Liver (tissue), 9 donors: ENCODE results near the gene FAM9C. TPM values are rescaled to one million over a fixed set of nuclear protein-coding genes. Genes with fewer than 3 reads are reported as not detected.

Experiments used
- DNase-seq: peaks from one replicate; pipeline ENCODE4 v3.0.0-alpha.2; 2017; ENCODE audit warnings: low spot score
- H3K27ac ChIP-seq, 2 donors: one replicate each; pipeline ENCODE4 v1.7.0; 2013; ENCODE audit warnings: inconsistent platforms in 2 of 2, low read length in 2 of 2, control low read depth in 1 of 2, low read depth in 1 of 2, mild to moderate bottlenecking in 1 of 2
- H3K27me3 ChIP-seq, 4 donors: one replicate each; pipeline versions ENCODE4 v1.6.1 to v1.7.0; 2013; ENCODE audit warnings: low read length in 3 of 4, inconsistent platforms in 1 of 4, mild to moderate bottlenecking in 1 of 4, moderate library complexity in 1 of 4; ENCODE audit not compliant: control insufficient read depth in 4 of 4, insufficient read depth in 4 of 4
- H3K36me3 ChIP-seq, 4 donors: one replicate each; pipeline versions ENCODE4 v1.6.1 to v1.7.0; 2013; ENCODE audit warnings: low read length in 3 of 4, mild to moderate bottlenecking in 3 of 4, low read depth in 1 of 4, moderate library complexity in 1 of 4; ENCODE audit not compliant: control insufficient read depth in 4 of 4, insufficient read depth in 3 of 4
- H3K4me1 ChIP-seq, 4 donors: one replicate each; pipeline versions ENCODE4 v1.6.1 to v1.7.0; 2013; ENCODE audit warnings: low read length in 3 of 4, mild to moderate bottlenecking in 3 of 4, moderate library complexity in 1 of 4; ENCODE audit not compliant: control insufficient read depth in 4 of 4, insufficient read depth in 4 of 4
- H3K4me3 ChIP-seq, 3 donors: one replicate each; pipeline versions ENCODE4 v1.6.1 to v1.7.0; 2013; ENCODE audit warnings: low read length in 3 of 3, control low read depth in 1 of 3, low read depth in 1 of 3, mild to moderate bottlenecking in 1 of 3
- H3K9ac ChIP-seq, 2 donors: one replicate each; pipeline ENCODE4 v1.7.0; 2013; ENCODE audit warnings: low read length in 2 of 2, mild to moderate bottlenecking in 2 of 2, moderate library complexity in 2 of 2, control low read depth in 1 of 2, low read depth in 1 of 2
- H3K9me3 ChIP-seq, 4 donors: one replicate each; pipeline versions ENCODE4 v1.6.1 to v1.7.0; 2013; ENCODE audit warnings: low read length in 3 of 4; ENCODE audit not compliant: control insufficient read depth in 4 of 4
- EGR1 ChIP-seq, 2 donors: IDR thresholded peaks; 2 replicates each; pipeline ENCODE4 v1.6.1; 2016 to 2018; ENCODE audit warnings: antibody characterized with exemption in 2 of 2, low read depth in 2 of 2
- FOXA1 ChIP-seq: IDR thresholded peaks from 2 replicates; pipeline ENCODE4 v1.6.1; 2016; ENCODE audit warnings: antibody characterized with exemption
- FOXA2 ChIP-seq: IDR thresholded peaks from 2 replicates; pipeline ENCODE4 v1.6.1; 2016; ENCODE audit warnings: antibody characterized with exemption
- GABPA ChIP-seq, 2 donors: IDR thresholded peaks in 1 of 2; conservative IDR thresholded peaks in 1 of 2; 2 replicates each; pipeline ENCODE4 v1.6.1; 2016; ENCODE audit warnings: antibody characterized with exemption in 2 of 2, mild to moderate bottlenecking in 1 of 2, moderate library complexity in 1 of 2
- HNF4A ChIP-seq, 2 donors: conservative IDR thresholded peaks; 2 replicates each; pipeline ENCODE4 v1.6.1; 2016; ENCODE audit warnings: antibody characterized with exemption in 2 of 2, mild to moderate bottlenecking in 2 of 2
- HNF4G ChIP-seq: IDR thresholded peaks from 2 replicates; pipeline ENCODE4 v1.6.1; 2016; ENCODE audit warnings: antibody characterized with exemption
- JUND ChIP-seq, 2 donors: IDR thresholded peaks; 2 replicates each; pipeline ENCODE4 v1.6.1; 2016; ENCODE audit warnings: antibody characterized with exemption in 2 of 2
- NR2F2 ChIP-seq: IDR thresholded peaks from 2 replicates; pipeline ENCODE4 v1.6.1; 2016; ENCODE audit warnings: antibody characterized with exemption
- RAD21 ChIP-seq, 2 donors: IDR thresholded peaks; 2 replicates each; pipeline ENCODE4 v1.6.1; 2016; ENCODE audit warnings: antibody characterized with exemption in 2 of 2, mild to moderate bottlenecking in 2 of 2
- SP1 ChIP-seq: IDR thresholded peaks from 2 replicates; pipeline ENCODE4 v1.6.1; 2018; ENCODE audit warnings: antibody characterized with exemption, mild to moderate bottlenecking
- TAF1 ChIP-seq: conservative IDR thresholded peaks from 2 replicates; pipeline ENCODE4 v1.6.1; 2016; ENCODE audit warnings: antibody characterized with exemption, mild to moderate bottlenecking
- YY1 ChIP-seq: IDR thresholded peaks from 2 replicates; pipeline ENCODE4 v1.6.1; 2016; ENCODE audit warnings: antibody characterized with exemption, mild to moderate bottlenecking
- WGBS: extraction: QIAGEN DNeasy Blood & Tissue Kit; methylation state at CpG from one replicate; pipeline ENCODE4 v1.1.7; 2013; 5-methylcytosine and 5-hydroxymethylcytosine counted together
- polyA plus RNA-seq, 2 donors: library from polyadenylated mRNA; stranded (reverse) in 1 of 2; unstranded in 1 of 2; fragments of 200-250 nt in 1 of 2; fragments of >200 nt in 1 of 2; fragmentation: Nextera tagmentation in 1 of 2; extraction: Ambion mirVana in 1 of 2; gene quantifications; one replicate each; pipeline versions ENCODE4 v1.2.1 to v1.2.3, GENCODE V29; 2013 to 2015
- total RNA-seq, 2 donors: library from RNA; depleted of rRNA; stranded (reverse); fragments of >200 nt; gene quantifications; one replicate each; pipeline ENCODE4 v1.2.3, GENCODE V29; 2014
- TF ChIP-seq, protein P1 (sequence below): IDR thresholded peaks from 2 replicates; pipeline ENCODE4 v1.6.1; 2016; ENCODE audit warnings: antibody characterized with exemption
- TF ChIP-seq, protein P2 (sequence below): IDR thresholded peaks from 2 replicates; pipeline ENCODE4 v1.6.1; 2016; ENCODE audit warnings: antibody characterized with exemption
- TF ChIP-seq, protein P3 (sequence below): IDR thresholded peaks from 2 replicates; pipeline ENCODE4 v1.6.1; 2016; ENCODE audit warnings: antibody characterized with exemption, mild to moderate bottlenecking
- TF ChIP-seq, protein P4 (sequence below): IDR thresholded peaks from 2 replicates; pipeline ENCODE4 v1.6.1; 2016; ENCODE audit warnings: antibody characterized with exemption
- donor health status: healthy.
- donor health status: healthy.
- donor health status: healthy.
- donor health status: healthy.
- donor health status: healthy.

FAM9C gene
- total and polyA plus RNA-seq, 4 donors, result not detected

DNA sequence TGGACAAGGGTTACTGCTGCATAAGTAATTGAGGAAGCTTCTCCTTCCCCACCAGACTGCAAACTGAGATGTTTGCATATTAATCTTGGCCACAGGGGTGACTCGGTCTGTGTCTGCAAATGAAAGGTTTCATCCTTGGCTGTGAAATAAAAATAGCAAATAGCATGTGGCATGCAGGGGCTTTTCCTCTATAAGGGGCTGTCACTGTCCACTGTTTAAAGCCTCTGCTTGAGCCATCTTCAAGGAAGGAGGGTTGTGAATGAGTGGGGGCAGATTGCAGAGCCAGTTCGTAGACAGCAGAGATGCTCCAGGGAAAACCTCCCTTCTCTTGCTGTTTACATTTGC, 36.3 kb downstream of the FAM9C start:
- Histone ChIP-seq H3K4me3 (no peak overlapping the region), H3K9me3 (no peaks in the 10 kb centered on the region), H3K36me3 (no peaks in the 10 kb centered on the region), H3K4me1 (peaks cover 0 to 10% (median 5%) of the 10 kb centered on the region in 4 donors), H3K27me3 (no peaks in the 10 kb centered on the region), H3K27ac (no peak overlapping the region), H3K9ac (no peak overlapping the region)
- DNase-seq, result no peak
- TF ChIP-seq RAD21 (IDR thresholded peaks at IDR 0.05), result no peak
- no peak for TF ChIP-seq FOXA1
- TF ChIP-seq HNF4A (conservative IDR thresholded peaks at IDR 0.05), result no peak
- TF ChIP-seq, protein P1, sequence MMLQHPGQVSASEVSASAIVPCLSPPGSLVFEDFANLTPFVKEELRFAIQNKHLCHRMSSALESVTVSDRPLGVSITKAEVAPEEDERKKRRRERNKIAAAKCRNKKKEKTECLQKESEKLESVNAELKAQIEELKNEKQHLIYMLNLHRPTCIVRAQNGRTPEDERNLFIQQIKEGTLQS, result no peak
- TF ChIP-seq, protein P2, sequence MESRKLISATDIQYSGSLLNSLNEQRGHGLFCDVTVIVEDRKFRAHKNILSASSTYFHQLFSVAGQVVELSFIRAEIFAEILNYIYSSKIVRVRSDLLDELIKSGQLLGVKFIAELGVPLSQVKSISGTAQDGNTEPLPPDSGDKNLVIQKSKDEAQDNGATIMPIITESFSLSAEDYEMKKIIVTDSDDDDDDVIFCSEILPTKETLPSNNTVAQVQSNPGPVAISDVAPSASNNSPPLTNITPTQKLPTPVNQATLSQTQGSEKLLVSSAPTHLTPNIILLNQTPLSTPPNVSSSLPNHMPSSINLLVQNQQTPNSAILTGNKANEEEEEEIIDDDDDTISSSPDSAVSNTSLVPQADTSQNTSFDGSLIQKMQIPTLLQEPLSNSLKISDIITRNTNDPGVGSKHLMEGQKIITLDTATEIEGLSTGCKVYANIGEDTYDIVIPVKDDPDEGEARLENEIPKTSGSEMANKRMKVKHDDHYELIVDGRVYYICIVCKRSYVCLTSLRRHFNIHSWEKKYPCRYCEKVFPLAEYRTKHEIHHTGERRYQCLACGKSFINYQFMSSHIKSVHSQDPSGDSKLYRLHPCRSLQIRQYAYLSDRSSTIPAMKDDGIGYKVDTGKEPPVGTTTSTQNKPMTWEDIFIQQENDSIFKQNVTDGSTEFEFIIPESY, result no peak
- no peak for TF ChIP-seq NR2F2
- no peak for TF ChIP-seq HNF4G
- TF ChIP-seq GABPA (IDR thresholded peaks at IDR 0.05 in 1 of 2, conservative IDR thresholded peaks at IDR 0.05 in 1 of 2), result no peak
- no peak for TF ChIP-seq FOXA2
- no peak for TF ChIP-seq JUND (IDR thresholded peaks at IDR 0.05)
- TF ChIP-seq, protein P3, sequence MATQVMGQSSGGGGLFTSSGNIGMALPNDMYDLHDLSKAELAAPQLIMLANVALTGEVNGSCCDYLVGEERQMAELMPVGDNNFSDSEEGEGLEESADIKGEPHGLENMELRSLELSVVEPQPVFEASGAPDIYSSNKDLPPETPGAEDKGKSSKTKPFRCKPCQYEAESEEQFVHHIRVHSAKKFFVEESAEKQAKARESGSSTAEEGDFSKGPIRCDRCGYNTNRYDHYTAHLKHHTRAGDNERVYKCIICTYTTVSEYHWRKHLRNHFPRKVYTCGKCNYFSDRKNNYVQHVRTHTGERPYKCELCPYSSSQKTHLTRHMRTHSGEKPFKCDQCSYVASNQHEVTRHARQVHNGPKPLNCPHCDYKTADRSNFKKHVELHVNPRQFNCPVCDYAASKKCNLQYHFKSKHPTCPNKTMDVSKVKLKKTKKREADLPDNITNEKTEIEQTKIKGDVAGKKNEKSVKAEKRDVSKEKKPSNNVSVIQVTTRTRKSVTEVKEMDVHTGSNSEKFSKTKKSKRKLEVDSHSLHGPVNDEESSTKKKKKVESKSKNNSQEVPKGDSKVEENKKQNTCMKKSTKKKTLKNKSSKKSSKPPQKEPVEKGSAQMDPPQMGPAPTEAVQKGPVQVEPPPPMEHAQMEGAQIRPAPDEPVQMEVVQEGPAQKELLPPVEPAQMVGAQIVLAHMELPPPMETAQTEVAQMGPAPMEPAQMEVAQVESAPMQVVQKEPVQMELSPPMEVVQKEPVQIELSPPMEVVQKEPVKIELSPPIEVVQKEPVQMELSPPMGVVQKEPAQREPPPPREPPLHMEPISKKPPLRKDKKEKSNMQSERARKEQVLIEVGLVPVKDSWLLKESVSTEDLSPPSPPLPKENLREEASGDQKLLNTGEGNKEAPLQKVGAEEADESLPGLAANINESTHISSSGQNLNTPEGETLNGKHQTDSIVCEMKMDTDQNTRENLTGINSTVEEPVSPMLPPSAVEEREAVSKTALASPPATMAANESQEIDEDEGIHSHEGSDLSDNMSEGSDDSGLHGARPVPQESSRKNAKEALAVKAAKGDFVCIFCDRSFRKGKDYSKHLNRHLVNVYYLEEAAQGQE, result no peak
- no peak for TF ChIP-seq SP1
- no peak for TF ChIP-seq EGR1 (IDR thresholded peaks at IDR 0.05; ENCODE audit: low read depth in 2 of 2)
- TF ChIP-seq TAF1, result no peak
- no peak for TF ChIP-seq YY1
- WGBS, result 71% methylated on average over 2 of the region's 2 CpGs

DNA sequence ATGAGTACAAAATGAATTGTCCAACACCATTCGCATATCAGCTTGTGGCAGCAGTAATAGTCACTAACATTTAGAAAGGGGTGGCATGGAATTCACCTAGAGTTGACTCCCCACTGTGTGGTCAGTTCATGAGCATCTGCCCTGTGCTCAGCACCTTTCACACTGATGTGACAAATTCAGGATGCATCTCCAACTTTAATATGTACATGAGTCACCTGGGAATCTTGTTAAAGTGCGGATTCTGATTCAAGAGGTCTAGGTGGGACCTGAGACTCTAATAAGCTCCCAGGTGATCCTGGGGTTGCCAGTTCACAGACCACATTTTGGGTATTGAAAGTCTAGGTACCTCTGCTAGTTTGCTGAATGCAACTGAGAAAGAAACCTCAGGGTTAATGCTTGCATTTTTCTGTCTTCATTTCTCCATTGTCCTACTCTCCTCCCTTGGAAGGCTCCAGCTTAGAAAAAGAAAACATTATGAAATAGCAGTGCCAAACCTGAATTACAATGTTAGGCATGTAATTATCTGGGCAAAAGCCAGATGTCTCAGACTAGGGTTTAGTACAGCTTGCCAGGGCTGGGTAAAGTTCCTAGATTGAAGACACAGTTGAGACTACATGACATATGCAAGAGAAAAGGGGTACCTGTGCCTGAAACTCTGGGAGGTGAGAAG, 36.8 kb downstream of the FAM9C start:
- Histone ChIP-seq H3K27ac (no peak overlapping the region), H3K36me3 (no peaks in the 10 kb centered on the region), H3K9ac (no peak overlapping the region), H3K4me3 (no peak overlapping the region), H3K4me1 (peaks cover 0 to 10% (median 5%) of the 10 kb centered on the region in 4 donors), H3K9me3 (no peaks in the 10 kb centered on the region), H3K27me3 (no peaks in the 10 kb centered on the region)
- no peak for DNase-seq
- TF ChIP-seq, protein P4, sequence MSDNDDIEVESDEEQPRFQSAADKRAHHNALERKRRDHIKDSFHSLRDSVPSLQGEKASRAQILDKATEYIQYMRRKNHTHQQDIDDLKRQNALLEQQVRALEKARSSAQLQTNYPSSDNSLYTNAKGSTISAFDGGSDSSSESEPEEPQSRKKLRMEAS, result no peak
- TF ChIP-seq HNF4A (conservative IDR thresholded peaks at IDR 0.05), result peak in 1 of 2 donors; percentile 3
- WGBS, result 97% methylated on average over 2 of the region's 2 CpGs
